Measurements from ENCODE around the gene KANSL1.

Gene KANSL1

GRCh38 chr17:46129302-46129701 is 63.9 kb downstream of the KANSL1 start:
- peak; percentile 66 for ATAC-seq
- TF ChIP-seq ISL1 (CRISPR knock-in tag; IDR thresholded peaks at IDR 0.05) (0 out of 2 replicates have a peak, but pooled peaks have one; percentile 15), RARB (CRISPR knock-in tag; IDR thresholded peaks at IDR 0.05) (no peak)

DNA sequence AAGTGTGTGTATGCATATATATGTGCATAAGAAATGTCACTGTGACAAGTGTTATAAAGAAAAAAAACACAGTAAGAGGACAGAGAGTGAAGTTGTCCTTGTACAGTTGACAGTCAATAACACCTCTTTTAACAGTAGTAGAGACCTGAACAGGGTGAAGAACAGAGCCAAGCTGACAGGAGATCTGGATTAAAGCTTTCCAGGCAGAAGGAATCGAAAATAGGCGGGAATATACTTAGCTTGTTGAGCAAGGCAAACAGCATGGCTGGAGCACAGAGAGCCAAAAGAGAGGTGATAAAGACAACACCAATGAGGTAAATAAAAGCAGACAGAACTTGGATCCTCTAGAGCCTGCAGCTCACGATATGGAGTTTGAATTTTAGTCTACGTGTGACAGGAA is 64.8 kb downstream of the KANSL1 start:
- ATAC-seq = no peak; the same call in 2 of the 3 replicates
- TF ChIP-seq BACH2 (CRISPR knock-in tag; IDR thresholded peaks at IDR 0.05; ENCODE audit: borderline replicate concordance) = no peak
- no peak for TF ChIP-seq ISL1 (CRISPR knock-in tag; IDR thresholded peaks at IDR 0.05)
- TF ChIP-seq PATZ1 (CRISPR knock-in tag; IDR thresholded peaks at IDR 0.05; ENCODE audit: borderline replicate concordance) = no peak

DNA sequence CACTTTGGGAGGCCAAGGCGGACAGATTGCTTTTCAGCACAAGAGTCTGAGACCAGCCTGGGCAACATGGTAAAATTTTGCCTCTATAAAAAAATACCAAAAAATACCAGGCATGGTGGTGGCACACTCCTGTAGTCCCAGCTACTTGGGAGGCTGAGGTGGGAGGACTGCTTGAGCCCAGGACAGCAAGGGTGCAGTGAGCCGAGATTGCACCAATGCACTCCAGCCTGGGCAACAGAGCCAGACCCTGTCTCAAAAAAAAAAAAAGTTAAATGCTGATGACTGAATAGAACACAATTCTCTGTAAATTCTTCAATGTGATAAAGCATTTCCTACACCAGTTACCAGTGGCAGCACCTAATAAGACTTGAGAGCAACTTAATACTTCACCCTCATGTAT is 65.7 kb downstream of the KANSL1 start:
- ATAC-seq = no peak
- TF ChIP-seq ARNTL (CRISPR knock-in tag; IDR thresholded peaks at IDR 0.05; ENCODE audit: borderline replicate concordance, low read depth) = no peak
- no peak for TF ChIP-seq ZFP3 (CRISPR knock-in tag; IDR thresholded peaks at IDR 0.05)
- no peak for TF ChIP-seq TOX (CRISPR knock-in tag; IDR thresholded peaks at IDR 0.05; ENCODE audit: borderline replicate concordance)

GRCh38 chr17:46126840-46127239 is 66.4 kb downstream of the KANSL1 start:
- TF ChIP-seq, protein P1, sequence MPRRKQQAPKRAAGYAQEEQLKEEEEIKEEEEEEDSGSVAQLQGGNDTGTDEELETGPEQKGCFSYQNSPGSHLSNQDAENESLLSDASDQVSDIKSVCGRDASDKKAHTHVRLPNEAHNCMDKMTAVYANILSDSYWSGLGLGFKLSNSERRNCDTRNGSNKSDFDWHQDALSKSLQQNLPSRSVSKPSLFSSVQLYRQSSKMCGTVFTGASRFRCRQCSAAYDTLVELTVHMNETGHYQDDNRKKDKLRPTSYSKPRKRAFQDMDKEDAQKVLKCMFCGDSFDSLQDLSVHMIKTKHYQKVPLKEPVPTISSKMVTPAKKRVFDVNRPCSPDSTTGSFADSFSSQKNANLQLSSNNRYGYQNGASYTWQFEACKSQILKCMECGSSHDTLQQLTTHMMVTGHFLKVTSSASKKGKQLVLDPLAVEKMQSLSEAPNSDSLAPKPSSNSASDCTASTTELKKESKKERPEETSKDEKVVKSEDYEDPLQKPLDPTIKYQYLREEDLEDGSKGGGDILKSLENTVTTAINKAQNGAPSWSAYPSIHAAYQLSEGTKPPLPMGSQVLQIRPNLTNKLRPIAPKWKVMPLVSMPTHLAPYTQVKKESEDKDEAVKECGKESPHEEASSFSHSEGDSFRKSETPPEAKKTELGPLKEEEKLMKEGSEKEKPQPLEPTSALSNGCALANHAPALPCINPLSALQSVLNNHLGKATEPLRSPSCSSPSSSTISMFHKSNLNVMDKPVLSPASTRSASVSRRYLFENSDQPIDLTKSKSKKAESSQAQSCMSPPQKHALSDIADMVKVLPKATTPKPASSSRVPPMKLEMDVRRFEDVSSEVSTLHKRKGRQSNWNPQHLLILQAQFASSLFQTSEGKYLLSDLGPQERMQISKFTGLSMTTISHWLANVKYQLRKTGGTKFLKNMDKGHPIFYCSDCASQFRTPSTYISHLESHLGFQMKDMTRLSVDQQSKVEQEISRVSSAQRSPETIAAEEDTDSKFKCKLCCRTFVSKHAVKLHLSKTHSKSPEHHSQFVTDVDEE (CRISPR knock-in tag; IDR thresholded peaks at IDR 0.05) = no peak
- TF ChIP-seq CSDC2 (CRISPR knock-in tag; IDR thresholded peaks at IDR 0.05) (no peak), ESRRG (CRISPR knock-in tag; IDR thresholded peaks at IDR 0.05) (no peak), SNAI2 (CRISPR knock-in tag; IDR thresholded peaks at IDR 0.05) (no peak), GLIS3 (CRISPR knock-in tag; IDR thresholded peaks at IDR 0.05) (no peak), ZNF8 (CRISPR knock-in tag; IDR thresholded peaks at IDR 0.05) (no peak), ZNF70 (CRISPR knock-in tag; IDR thresholded peaks at IDR 0.05) (no peak), PATZ1 (CRISPR knock-in tag; IDR thresholded peaks at IDR 0.05; ENCODE audit: borderline replicate concordance) (no peak), TCF4 (CRISPR knock-in tag; IDR thresholded peaks at IDR 0.05; ENCODE audit: borderline replicate concordance) (no peak), BACH2 (CRISPR knock-in tag; IDR thresholded peaks at IDR 0.05; ENCODE audit: borderline replicate concordance) (no peak), ZNF565 (CRISPR knock-in tag; conservative IDR thresholded peaks at IDR 0.05; ENCODE audit: low read depth) (no peak), ISL1 (CRISPR knock-in tag; IDR thresholded peaks at IDR 0.05) (no peak), ZC3H10 (CRISPR knock-in tag; IDR thresholded peaks at IDR 0.05) (no peak), ZFP3 (CRISPR knock-in tag; IDR thresholded peaks at IDR 0.05) (no peak), OSR1 (CRISPR knock-in tag; IDR thresholded peaks at IDR 0.05) (no peak), PPARA (CRISPR knock-in tag; IDR thresholded peaks at IDR 0.05; ENCODE audit: borderline replicate concordance) (no peak)
- TF ChIP-seq, protein P2, sequence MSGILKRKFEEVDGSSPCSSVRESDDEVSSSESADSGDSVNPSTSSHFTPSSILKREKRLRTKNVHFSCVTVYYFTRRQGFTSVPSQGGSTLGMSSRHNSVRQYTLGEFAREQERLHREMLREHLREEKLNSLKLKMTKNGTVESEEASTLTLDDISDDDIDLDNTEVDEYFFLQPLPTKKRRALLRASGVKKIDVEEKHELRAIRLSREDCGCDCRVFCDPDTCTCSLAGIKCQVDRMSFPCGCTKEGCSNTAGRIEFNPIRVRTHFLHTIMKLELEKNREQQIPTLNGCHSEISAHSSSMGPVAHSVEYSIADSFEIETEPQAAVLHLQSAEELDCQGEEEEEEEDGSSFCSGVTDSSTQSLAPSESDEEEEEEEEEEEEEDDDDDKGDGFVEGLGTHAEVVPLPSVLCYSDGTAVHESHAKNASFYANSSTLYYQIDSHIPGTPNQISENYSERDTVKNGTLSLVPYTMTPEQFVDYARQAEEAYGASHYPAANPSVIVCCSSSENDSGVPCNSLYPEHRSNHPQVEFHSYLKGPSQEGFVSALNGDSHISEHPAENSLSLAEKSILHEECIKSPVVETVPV (CRISPR knock-in tag; IDR thresholded peaks at IDR 0.05) = no peak
- TF ChIP-seq, protein P3, sequence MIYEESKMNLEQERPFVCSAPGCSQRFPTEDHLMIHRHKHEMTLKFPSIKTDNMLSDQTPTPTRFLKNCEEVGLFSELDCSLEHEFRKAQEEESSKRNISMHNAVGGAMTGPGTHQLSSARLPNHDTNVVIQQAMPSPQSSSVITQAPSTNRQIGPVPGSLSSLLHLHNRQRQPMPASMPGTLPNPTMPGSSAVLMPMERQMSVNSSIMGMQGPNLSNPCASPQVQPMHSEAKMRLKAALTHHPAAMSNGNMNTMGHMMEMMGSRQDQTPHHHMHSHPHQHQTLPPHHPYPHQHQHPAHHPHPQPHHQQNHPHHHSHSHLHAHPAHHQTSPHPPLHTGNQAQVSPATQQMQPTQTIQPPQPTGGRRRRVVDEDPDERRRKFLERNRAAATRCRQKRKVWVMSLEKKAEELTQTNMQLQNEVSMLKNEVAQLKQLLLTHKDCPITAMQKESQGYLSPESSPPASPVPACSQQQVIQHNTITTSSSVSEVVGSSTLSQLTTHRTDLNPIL (CRISPR knock-in tag; IDR thresholded peaks at IDR 0.05; ENCODE audit: low read depth) = no peak
- no peak for ATAC-seq
